ENCODE results near the gene NFKBIZ.
"Not testable (repeated sequence)": the region's sequence is repeated elsewhere in the genome, so short reads cannot be mapped to it uniquely, and the experiment has no call there.

NFKBIZ gene

DNA sequence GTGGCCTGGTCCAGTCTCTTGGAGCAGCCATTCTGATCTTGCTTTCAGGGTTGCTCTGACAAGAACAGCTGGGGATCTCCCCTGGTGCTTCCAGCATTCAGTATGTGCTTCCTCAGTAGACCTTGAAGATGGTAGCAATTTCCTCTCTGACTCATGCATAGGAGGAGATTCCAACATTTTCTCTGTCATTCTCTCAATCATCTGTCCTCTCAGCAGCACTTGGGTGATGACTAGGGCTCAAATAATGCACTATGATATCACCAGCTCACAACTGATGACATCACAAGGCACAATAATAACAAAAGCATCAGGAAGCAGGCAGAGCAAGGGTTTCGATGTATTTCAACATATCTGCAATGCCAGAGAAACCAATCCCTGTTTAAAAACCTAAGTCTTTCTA is 52.7 kb downstream of the NFKBIZ start:
- Histone ChIP-seq H3K4me3 (replicated peaks; ENCODE audit: insufficient read depth, low read length) (no peak overlapping the region), H3K27me3 (ENCODE audit: insufficient read depth, poor library complexity, severe bottlenecking) (no peaks in the 10 kb centered on the region), H3K27ac (replicated peaks) (no peak overlapping the region)
- TF ChIP-seq, protein P1, sequence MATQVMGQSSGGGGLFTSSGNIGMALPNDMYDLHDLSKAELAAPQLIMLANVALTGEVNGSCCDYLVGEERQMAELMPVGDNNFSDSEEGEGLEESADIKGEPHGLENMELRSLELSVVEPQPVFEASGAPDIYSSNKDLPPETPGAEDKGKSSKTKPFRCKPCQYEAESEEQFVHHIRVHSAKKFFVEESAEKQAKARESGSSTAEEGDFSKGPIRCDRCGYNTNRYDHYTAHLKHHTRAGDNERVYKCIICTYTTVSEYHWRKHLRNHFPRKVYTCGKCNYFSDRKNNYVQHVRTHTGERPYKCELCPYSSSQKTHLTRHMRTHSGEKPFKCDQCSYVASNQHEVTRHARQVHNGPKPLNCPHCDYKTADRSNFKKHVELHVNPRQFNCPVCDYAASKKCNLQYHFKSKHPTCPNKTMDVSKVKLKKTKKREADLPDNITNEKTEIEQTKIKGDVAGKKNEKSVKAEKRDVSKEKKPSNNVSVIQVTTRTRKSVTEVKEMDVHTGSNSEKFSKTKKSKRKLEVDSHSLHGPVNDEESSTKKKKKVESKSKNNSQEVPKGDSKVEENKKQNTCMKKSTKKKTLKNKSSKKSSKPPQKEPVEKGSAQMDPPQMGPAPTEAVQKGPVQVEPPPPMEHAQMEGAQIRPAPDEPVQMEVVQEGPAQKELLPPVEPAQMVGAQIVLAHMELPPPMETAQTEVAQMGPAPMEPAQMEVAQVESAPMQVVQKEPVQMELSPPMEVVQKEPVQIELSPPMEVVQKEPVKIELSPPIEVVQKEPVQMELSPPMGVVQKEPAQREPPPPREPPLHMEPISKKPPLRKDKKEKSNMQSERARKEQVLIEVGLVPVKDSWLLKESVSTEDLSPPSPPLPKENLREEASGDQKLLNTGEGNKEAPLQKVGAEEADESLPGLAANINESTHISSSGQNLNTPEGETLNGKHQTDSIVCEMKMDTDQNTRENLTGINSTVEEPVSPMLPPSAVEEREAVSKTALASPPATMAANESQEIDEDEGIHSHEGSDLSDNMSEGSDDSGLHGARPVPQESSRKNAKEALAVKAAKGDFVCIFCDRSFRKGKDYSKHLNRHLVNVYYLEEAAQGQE (IDR thresholded peaks at IDR 0.05; ENCODE audit: insufficient replicate concordance, low read depth) = no peak
- TF ChIP-seq POLR2AphosphoS5 (IDR thresholded peaks at IDR 0.05; ENCODE audit: low read depth) (no peak), SPI1 (IDR thresholded peaks at IDR 0.05; ENCODE audit: borderline replicate concordance, low read depth) (no peak), GABPA (IDR thresholded peaks at IDR 0.05; ENCODE audit: low read depth) (no peak)
- TF ChIP-seq, protein P2, sequence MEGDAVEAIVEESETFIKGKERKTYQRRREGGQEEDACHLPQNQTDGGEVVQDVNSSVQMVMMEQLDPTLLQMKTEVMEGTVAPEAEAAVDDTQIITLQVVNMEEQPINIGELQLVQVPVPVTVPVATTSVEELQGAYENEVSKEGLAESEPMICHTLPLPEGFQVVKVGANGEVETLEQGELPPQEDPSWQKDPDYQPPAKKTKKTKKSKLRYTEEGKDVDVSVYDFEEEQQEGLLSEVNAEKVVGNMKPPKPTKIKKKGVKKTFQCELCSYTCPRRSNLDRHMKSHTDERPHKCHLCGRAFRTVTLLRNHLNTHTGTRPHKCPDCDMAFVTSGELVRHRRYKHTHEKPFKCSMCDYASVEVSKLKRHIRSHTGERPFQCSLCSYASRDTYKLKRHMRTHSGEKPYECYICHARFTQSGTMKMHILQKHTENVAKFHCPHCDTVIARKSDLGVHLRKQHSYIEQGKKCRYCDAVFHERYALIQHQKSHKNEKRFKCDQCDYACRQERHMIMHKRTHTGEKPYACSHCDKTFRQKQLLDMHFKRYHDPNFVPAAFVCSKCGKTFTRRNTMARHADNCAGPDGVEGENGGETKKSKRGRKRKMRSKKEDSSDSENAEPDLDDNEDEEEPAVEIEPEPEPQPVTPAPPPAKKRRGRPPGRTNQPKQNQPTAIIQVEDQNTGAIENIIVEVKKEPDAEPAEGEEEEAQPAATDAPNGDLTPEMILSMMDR (IDR thresholded peaks at IDR 0.05; ENCODE audit: insufficient read depth, low read length) = no peak
- DNase-seq (ENCODE audit: low read depth in 1 of 2, low spot score in 1 of 2) = peak in 1 of 2 experiments; percentile 11

DNA sequence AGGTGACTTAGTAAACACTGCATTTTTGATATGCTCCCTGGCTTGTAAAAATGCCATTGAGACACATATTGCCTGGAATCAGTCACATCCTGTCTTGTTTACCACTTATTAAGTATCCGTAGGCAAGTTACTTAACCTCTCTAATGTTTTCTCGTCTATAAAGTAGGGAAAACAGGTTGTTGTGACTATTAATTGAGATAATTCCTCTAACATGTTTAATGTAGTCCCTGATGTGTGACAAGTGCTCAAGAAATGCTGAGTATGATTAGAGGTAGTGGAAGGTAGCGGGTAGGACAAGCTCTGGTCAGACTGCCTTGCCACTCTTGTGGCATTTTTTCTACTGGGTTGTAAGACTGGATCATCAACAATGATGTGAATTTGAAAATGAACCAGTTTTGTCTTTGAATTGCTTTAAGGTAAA is 54.1 kb downstream of the NFKBIZ start:
- Histone ChIP-seq H3K27me3 (ENCODE audit: insufficient read depth, poor library complexity, severe bottlenecking) (no peaks in the 10 kb centered on the region), H3K27ac (replicated peaks) (no peak overlapping the region), H3K4me3 (replicated peaks; ENCODE audit: insufficient read depth, low read length) (no peak overlapping the region)
- no peak for DNase-seq (ENCODE audit: low read depth in 1 of 2, low spot score in 1 of 2)
- TF ChIP-seq GABPA (IDR thresholded peaks at IDR 0.05; ENCODE audit: low read depth) = no peak
- no peak for TF ChIP-seq POLR2AphosphoS5 (IDR thresholded peaks at IDR 0.05; ENCODE audit: low read depth)
- TF ChIP-seq, protein P2 (IDR thresholded peaks at IDR 0.05; ENCODE audit: insufficient read depth, low read length) = no peak
- no peak for TF ChIP-seq SPI1 (IDR thresholded peaks at IDR 0.05; ENCODE audit: borderline replicate concordance, low read depth)
- TF ChIP-seq, protein P1 (IDR thresholded peaks at IDR 0.05; ENCODE audit: insufficient replicate concordance, low read depth) = no peak

DNA sequence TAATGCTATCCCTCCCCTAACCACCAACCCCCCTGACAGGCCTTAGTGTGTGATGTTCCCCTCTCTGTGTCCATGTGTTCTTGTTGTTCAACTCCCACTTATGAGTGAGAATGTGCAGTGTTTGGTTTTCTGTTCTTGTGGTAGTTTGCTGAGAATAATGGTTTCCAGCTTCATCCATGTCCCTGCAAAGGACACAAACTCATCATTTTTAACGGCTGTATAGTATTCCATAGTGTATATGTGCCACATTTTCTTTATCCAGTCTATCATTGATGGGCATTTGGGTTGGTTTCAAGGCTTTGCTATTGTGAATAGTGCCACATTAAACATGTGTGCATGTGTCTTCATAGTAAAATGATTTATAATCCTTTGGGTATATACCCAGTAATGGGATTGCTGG is 56.3 kb downstream of the NFKBIZ start:
- H3K27me3 ChIP-seq (ENCODE audit: insufficient read depth, poor library complexity, severe bottlenecking); H3K27ac ChIP-seq (replicated peaks); H3K4me3 ChIP-seq (replicated peaks; ENCODE audit: insufficient read depth, low read length); DNase-seq (ENCODE audit: low read depth in 1 of 2, low spot score in 1 of 2): not testable (repeated sequence)
